Measurements from ENCODE around the gene CHAC1.

Gene CHAC1, protein sequence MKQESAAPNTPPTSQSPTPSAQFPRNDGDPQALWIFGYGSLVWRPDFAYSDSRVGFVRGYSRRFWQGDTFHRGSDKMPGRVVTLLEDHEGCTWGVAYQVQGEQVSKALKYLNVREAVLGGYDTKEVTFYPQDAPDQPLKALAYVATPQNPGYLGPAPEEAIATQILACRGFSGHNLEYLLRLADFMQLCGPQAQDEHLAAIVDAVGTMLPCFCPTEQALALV
- 1.2 to 2.7 (median 2.1) reads per million in 4 donors for total RNA-seq

DNA sequence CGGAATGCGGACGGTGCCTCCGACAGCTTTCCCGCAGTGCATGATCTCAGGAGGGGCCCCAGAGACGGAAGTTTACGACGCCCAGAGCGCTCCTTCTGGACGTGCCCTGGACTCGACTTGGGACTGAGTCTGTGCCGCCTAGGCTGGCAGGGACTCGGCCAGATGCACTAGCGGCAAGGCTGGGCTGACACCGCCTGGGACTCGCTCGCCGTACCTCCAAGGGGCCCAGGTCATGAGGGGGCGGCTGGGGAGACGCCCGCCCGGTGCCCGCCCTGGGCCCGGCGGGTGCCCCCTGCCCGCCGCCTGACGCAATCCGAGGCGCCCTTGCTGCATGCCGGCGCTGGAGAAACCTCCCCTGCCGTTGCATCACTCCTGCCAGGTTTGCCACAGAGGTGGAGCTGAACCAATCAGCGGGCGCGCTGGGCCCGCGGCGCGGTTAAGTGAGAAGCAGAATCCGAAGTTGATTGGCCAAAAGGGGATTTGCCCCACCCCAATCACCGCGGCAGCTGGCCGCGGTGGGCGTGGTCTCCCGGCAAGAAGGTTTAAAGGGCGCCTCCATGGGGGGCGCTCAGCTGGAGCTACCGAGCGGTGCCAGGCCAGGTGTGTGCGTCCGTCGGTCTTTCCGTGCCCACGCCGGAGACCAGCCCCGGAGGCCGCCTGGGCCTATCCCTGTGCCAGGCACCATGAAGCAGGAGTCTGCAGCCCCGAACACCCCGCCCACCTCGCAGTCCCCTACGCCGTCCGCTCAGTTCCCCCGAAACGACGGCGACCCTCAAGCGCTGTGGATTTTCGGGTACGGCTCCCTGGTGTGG lies at the start of gene CHAC1:
TSS of gene CHAC1 (plus strand) at position 571 of the 812 bp plus-strand sequence. CDS start at position 684, 113 bp downstream.
- peak; percentile 89 to 99 (median 89) for DNase-seq

GRCh38 chr15:40904552-40905201 lies 48.6 kb upstream of the CHAC1 start:
- DNase-seq, result no peak

- DNase-seq, result peak; percentile 50 to 72 (median 66)
Measured at GRCh38 chr15:40906091-40906990, 46.9 kb upstream of the CHAC1 start.

DNA sequence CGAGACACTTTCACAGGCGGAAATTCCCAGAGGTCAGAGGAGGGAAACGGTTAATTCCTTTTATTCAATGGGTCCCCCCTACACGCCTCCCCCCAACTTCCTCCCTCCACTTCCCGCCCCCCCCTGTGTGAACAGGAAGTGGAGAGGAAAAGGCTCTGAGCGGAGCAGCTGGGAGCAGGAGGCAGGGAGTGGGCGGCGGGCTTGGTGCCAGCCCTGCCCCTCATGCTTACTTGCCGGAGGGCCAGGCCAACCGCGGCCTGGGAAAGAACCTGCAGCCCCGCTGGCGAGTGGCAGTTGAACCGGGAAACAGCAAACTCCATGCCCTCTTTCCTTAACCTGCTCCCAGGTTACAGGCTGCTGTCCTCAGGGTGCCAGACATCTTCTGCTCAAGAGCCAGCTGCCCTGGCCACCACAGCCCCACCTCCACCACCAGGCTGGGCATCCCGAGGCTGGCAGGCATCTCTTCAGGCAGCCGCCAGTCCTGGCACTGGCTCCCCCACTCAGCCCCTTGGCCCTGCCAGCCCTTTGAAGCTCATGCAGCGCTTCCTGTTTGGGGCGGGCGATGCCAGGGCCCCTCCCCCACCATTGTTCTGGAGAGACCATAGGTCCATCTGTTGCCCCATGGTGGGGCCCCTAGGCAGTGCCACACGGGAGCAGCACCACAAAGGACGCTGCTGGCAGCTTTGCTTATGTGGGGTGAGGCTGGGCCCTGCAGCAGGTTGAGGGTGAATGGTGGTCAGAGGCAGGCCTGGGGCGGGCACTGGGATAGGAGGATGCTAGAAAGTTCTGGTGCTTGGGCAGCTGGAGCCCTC lies 46.1 kb upstream of the CHAC1 start:
- peak in 4 of 5 donors; percentile 37 to 74 (median 40) for DNase-seq

DNA sequence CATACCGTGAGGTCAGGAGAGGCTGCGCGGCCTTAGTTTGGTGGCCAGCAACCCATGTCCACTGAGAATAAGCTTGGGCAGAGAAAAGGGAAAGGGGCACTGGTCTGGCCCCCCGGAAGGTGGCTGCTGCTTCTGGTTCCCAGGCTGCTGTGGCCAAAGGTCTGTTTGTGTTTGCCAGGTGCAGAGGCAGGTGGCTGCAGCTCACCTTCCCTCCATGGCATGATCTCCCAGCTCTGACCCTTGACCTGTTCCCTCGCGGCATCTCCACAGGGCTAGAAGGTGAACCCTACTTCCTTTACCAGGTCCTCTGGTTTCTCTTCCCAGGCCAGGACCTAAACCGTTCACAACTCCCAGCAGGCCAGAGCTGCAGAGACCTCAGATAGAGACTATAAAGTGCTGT lies 45.2 kb upstream of the CHAC1 start:
- DNase-seq, result no peak

DNA sequence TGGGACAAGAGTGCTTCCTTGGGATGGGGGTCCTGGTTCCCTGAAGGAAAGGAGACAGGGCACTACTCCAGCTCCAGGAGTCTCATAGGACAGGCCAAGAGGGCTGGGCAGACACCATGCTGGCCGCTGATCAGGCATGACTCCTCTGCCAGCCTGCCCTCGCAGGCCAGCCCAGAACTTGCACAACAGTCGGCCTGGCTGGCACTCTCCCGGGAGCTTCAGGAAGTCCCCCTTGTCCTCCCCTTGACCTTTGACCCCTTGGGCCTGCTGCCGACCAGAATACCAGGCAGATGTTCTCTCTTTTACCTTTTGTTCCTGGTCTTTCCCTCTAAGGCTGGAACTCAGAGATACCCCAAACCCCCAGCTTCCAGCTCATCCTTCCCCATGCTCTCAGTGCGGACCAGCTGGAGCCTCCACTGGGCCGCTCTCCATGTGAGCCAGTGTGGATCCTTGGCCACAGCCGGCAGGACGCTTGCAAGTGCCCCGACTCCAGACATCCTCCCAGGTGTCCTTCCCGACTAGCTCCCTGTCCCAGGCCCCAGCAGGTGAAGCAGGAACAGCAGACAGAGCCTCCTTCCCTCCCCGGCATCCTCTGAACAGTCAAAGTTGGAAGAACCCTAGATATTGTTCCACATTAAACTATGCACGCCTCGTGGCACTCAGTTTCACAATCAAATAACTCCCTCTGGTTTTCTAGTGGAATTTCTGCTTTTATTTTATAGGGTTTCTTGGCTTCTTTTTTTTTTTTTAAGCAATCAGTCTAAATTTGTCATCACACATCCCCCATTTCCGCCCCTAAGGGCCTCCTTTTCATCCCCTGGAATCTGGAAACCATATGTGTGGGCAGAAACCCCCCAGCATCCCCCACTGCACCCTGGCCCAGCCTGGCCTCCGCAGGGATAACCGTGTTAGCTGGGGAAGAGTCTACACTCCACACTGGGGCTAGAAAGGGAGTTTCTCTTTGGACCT lies 43.3 kb upstream of the CHAC1 start:
- no peak for DNase-seq

- DNase-seq, result no peak
Measured at GRCh38 chr15:40911141-40911540, 42.1 kb upstream of the CHAC1 start.

- DNase-seq, result no peak
Measured at GRCh38 chr15:40911693-40912092, 41.6 kb upstream of the CHAC1 start.

DNA sequence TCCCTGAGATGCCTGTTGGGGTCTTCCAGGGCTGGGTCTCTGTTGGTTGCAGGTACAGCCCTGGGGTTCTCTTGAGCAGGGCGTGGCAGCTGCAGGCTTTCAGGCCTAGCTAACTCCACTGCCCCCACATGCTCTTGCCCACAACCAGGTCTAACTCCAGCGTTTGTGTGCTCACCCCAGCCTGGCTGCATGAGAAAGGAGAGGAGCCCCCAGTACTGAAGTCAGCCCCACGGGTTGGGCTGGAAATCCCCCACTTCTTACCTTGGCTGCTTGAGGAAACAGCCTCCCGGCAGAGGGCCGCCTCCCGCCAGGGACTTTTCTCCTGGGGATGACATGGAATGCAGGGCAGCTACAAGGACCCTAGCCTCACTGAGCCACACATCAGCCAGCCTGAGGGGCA lies 40.8 kb upstream of the CHAC1 start:
- no peak for DNase-seq

DNA sequence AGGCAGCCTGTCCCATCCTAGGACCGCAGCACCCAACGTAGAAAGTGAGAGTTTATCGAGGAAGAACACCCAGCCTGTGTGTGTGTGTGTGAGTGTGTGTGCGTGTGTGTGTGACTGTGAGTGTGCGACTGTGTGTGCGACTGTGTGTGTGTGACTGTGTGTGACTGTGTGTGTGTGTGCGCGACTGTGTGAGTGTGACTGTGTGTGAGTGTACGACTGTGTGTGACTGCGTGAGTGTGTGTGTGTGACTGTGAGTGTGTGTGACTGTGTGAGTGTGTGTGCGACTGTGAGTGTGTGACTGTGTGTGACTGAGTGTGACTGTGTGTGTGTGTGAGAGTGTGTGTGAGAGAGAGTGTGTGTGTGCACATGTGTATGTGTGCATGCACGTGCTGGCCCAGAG lies 39.3 kb upstream of the CHAC1 start:
- no peak for DNase-seq

DNA sequence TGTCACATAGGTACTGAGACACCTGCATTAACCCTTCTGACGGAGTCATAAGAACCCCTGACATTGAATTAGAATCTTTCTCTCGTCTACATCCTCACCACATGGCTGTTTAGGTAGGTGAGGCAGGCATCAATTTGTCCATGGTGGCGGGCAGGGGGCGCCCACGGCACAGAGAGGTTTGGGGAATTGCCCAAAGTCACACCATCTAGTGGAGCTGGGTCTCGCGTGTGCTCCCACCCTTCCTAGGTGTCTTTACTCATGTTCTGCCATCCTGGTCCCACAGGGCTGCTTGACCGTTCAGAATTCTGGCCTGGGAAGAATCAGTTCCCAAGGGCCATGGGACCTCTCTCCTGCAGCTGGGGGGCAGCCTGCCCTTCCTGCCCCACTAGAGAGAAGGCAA lies 38.8 kb upstream of the CHAC1 start:
- no peak for DNase-seq

- DNase-seq, result no peak
Measured at GRCh38 chr15:40915116-40915661, 38.1 kb upstream of the CHAC1 start.

DNA sequence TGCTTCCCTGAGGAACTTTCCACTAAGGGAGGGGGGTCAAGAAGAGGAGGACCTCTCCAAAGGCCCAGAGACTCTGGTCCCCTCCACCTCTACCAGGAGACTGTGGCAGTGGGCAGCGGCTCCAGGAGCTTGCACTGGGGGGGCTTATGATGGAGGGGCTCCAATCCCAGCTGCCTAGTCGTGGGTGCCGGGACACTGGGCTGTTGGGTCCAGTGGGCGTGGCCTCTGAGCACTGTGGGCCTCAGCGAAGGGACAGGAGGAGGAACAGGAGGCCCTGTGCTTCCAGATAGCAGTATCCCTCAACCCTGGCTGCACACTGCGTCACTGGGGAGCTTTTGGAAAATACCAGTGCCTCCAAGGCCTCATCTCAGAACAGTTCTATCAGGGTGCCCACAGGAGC lies 37.6 kb upstream of the CHAC1 start:
- no peak for DNase-seq

GRCh38 chr15:40917585-40917984 lies 35.7 kb upstream of the CHAC1 start:
- no peak for DNase-seq

DNA sequence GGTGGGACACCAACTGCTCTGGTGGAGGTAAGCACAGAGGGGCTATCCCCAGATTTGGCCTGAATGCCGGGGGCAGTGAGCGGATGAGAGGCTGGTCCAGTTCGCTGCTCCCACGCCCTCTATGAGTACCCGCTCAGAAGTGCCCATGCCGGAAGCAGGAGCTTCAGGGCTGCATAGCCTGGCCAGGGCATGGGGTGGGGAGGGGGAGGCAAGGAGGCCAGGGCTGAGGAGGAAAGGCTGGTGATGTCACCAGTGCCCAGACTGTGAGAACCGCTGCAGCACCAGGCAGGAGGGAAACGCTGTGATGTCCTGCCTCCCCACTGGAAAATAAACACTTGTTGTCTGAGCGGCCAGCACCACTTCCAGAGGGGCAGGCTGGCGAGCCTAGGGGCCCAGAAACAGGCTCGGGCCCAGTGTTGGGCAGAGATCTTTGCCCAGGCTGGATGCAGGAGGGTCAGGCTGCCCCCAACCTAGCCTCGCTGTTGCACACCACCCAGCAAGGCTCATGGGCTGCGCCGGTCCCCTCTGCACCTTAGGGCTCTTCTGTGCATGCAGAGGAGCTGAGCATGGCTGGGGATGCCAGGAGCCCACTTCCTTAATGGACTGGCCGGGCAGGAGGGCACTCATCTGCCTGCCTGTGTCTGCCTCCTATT lies 35.0 kb upstream of the CHAC1 start:
- DNase-seq, result no peak

DNA sequence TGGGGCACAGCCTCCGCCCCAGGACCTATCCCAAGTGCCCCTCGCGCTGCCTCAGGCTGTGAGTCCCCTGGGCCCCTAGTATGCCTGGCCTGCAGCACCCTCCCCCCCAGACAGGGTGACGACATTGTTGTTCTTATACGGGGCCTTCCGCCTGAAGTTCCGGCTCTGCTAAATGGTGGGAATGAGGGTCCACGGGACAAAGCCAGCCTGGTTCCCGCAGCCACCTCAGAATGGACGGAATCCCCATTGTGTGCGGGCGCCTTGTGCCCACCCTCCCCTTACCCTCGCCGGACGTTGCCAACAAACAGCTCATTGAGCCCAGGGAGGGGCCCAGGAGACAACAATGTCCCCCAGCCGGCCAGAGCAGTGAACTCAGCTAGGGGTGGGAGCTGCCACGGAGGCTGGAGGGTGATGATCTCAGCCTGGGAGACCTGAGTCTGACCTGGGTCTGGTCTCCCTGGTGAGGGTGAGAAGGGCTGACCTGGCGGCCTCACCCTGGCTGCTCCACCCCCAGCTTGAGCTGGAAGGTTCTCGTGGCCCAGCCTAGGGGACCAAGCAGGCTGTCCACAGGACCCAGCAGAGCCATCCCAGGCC lies 34.4 kb upstream of the CHAC1 start:
- DNase-seq, result no peak

DNA sequence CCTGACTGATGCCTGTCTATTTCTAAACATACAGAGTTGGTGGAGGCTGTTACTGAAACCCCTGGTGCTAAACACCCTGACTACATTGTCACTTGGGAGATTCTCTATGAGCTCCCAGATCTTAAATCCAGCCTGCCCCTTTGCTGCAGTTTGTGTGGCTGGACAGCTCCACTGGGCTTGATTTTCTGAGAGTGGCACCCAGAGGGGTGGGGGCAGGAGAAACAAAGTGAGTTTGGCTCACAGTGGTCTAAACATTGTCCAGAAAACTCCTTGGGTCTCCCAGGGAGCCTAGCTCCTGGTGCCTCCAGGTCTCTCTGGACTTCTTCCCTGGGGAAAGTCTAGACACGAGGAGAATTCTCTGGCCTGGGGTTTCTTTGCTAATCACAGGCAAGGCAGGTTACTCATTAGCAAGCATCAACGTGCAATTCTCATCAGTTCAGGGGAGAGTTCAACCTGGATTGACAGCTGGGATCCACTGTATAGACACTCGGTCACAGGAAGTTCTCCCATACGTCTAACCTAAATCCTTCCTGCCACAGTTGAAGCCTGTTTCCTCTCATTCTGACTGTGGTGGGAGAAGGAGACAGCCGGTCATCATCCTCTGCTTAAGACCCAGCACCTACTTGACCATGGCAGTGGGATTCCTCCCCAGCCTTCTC lies 31.2 kb upstream of the CHAC1 start:
- no peak for DNase-seq

- no peak for DNase-seq
Measured at GRCh38 chr15:40922608-40923005, 30.7 kb upstream of the CHAC1 start.

GRCh38 chr15:40923551-40923950 lies 29.7 kb upstream of the CHAC1 start:
- DNase-seq, result no peak

Measured in T-helper 1 cell (primary cell).